H9 (cell line): Measurements from ENCODE around the gene IVL. TPM values are rescaled to one million over a fixed set of nuclear protein-coding genes. Genes with fewer than 3 reads are reported as not detected.

Experiments used
- DNase-seq: peaks from one replicate; pipeline ENCODE4 v3.0.0-alpha.2; 2017
- H2AFZ ChIP-seq: one replicate; pipeline ENCODE4 v1.6.1; 2013; ENCODE audit warnings: mild to moderate bottlenecking, low read length, control low read depth, moderate library complexity
- H2AK5ac ChIP-seq: 2 replicates; pipeline ENCODE4 v1.6.1; 2013; ENCODE audit warnings: low read length, control low read depth, mixed read lengths; ENCODE audit not compliant: insufficient read length
- H2BK120ac ChIP-seq: one replicate; pipeline ENCODE4 v1.6.1; 2013; ENCODE audit warnings: low read depth, mild to moderate bottlenecking, low read length, control low read depth, inconsistent platforms; ENCODE audit not compliant: poor library complexity, severe bottlenecking
- H2BK12ac ChIP-seq: 2 replicates; pipeline ENCODE4 v1.6.1; 2013; ENCODE audit warnings: low read length, control low read depth, mixed read lengths, low read depth; ENCODE audit not compliant: insufficient read length
- H2BK15ac ChIP-seq: 2 replicates; pipeline ENCODE4 v1.6.1; 2013; ENCODE audit warnings: low read depth, low read length, control low read depth
- H2BK20ac ChIP-seq: one replicate; pipeline ENCODE4 v1.6.1; 2013; ENCODE audit warnings: low read depth, mild to moderate bottlenecking, low read length, control low read depth, inconsistent platforms; ENCODE audit not compliant: poor library complexity, severe bottlenecking
- H2BK5ac ChIP-seq: 2 replicates; pipeline ENCODE4 v1.6.1; 2013; ENCODE audit warnings: low read length, control low read depth, mixed read lengths; ENCODE audit not compliant: insufficient read length
- H3K14ac ChIP-seq: 2 replicates; pipeline ENCODE4 v1.6.1; 2013; ENCODE audit warnings: low read length, control low read depth; ENCODE audit not compliant: insufficient read depth
- H3K18ac ChIP-seq: 2 replicates; pipeline ENCODE4 v1.6.1; 2013; ENCODE audit warnings: low read depth, mild to moderate bottlenecking, mixed read lengths, low read length, control low read depth; ENCODE audit not compliant: insufficient read length
- H3K23ac ChIP-seq: 2 replicates; pipeline ENCODE4 v1.6.1; 2013; ENCODE audit warnings: low read length, control low read depth, mixed read lengths, low read depth; ENCODE audit not compliant: insufficient read length
- H3K23me2 ChIP-seq: 2 replicates; pipeline ENCODE4 v1.6.1; 2013; ENCODE audit warnings: low read depth, mild to moderate bottlenecking, mixed read lengths, low read length, control low read depth; ENCODE audit not compliant: insufficient read length, poor library complexity, severe bottlenecking
- H3K27ac ChIP-seq: 2 replicates; pipeline ENCODE4 v1.5.1; 2013; ENCODE audit warnings: low read length, control low read depth, mixed read lengths, low read depth; ENCODE audit not compliant: insufficient read length
- H3K27me3 ChIP-seq: 2 replicates; pipeline ENCODE4 v1.6.1; 2013; ENCODE audit warnings: low read length, control low read depth, inconsistent platforms; ENCODE audit not compliant: insufficient read depth
- H3K4ac ChIP-seq: 2 replicates; pipeline ENCODE4 v1.6.1; 2013; ENCODE audit warnings: low read depth, mild to moderate bottlenecking, control low read depth, inconsistent platforms, low read length, moderate library complexity
- H3K4me1 ChIP-seq: 2 replicates; pipeline ENCODE4 v1.6.1; 2013; ENCODE audit warnings: low read length, control low read depth, inconsistent platforms; ENCODE audit not compliant: insufficient read depth
- H3K4me2 ChIP-seq: 2 replicates; pipeline ENCODE4 v1.6.1; 2013; ENCODE audit warnings: low read length, control low read depth, mixed read lengths; ENCODE audit not compliant: insufficient read length, insufficient read depth
- H3K56ac ChIP-seq: 2 replicates; pipeline ENCODE4 v1.6.1; 2013; ENCODE audit warnings: low read depth, mild to moderate bottlenecking, mixed read lengths, low read length, control low read depth; ENCODE audit not compliant: insufficient read length
- H3K79me1 ChIP-seq: 2 replicates; pipeline ENCODE4 v1.6.1; 2013; ENCODE audit warnings: low read depth, mild to moderate bottlenecking, moderate library complexity, low read length, control low read depth, inconsistent platforms; ENCODE audit not compliant: insufficient read depth, poor library complexity, severe bottlenecking
- H3K79me2 ChIP-seq: 2 replicates; pipeline ENCODE4 v1.6.1; 2013; ENCODE audit warnings: low read length, control low read depth, inconsistent platforms; ENCODE audit not compliant: insufficient read depth
- H3K9ac ChIP-seq: 2 replicates; pipeline ENCODE4 v1.6.1; 2013; ENCODE audit warnings: low read length, control low read depth, mixed read lengths; ENCODE audit not compliant: insufficient read length; ENCODE audit errors: extremely low read depth
- H3K9me3 ChIP-seq: one replicate; pipeline ENCODE4 v1.6.1; 2013; ENCODE audit warnings: low read depth, low read length, inconsistent platforms; ENCODE audit not compliant: control insufficient read depth
- H3T11ph ChIP-seq: one replicate; pipeline ENCODE4 v1.6.1; 2013; ENCODE audit warnings: mild to moderate bottlenecking, low read length, control low read depth, inconsistent platforms
- H4K20me1 ChIP-seq: one replicate; pipeline ENCODE4 v1.6.1; 2013; ENCODE audit not compliant: control insufficient read depth, insufficient read length, insufficient read depth
- H4K5ac ChIP-seq: 2 replicates; pipeline ENCODE4 v1.6.1; 2013; ENCODE audit warnings: low read depth, mild to moderate bottlenecking, mixed read lengths, low read length, control low read depth; ENCODE audit not compliant: insufficient read length
- H4K8ac ChIP-seq: replicated peaks from 2 replicates; pipeline ENCODE4 v1.6.1; 2013; ENCODE audit warnings: low read length, control low read depth, mixed read lengths, low read depth; ENCODE audit not compliant: insufficient read length
- H4K91ac ChIP-seq: 2 replicates; pipeline ENCODE4 v1.6.1; 2013; ENCODE audit warnings: low read depth, mild to moderate bottlenecking, moderate library complexity, mixed read lengths, low read length, control low read depth; ENCODE audit not compliant: insufficient read length
- H3K27ac Mint-ChIP-seq, 3 experiments: 2 replicates in 2 of 3; 3 replicates in 1 of 3; pipeline ENCODE4 v1.8.0; 2020 to 2021; ENCODE audit warnings: mixed read lengths in 3 of 3, mild to moderate bottlenecking in 1 of 3, moderate library complexity in 1 of 3
- H3K27me3 Mint-ChIP-seq: 2 replicates; pipeline ENCODE4 v1.8.0; 2021; ENCODE audit warnings: low read depth, mild to moderate bottlenecking, moderate library complexity, mixed read lengths
- H3K36me3 Mint-ChIP-seq, 3 experiments: 2 replicates in 2 of 3; 3 replicates in 1 of 3; pipeline ENCODE4 v1.8.0; 2020 to 2021; ENCODE audit warnings: low read depth in 3 of 3, mixed read lengths in 3 of 3; ENCODE audit not compliant: insufficient read depth in 1 of 3
- H3K4me1 Mint-ChIP-seq, 2 experiments: 2 replicates each; pipeline ENCODE4 v1.8.0; 2020; ENCODE audit warnings: mixed read lengths in 2 of 2
- H3K4me3 Mint-ChIP-seq, 2 experiments: 2 replicates in 1 of 2; 3 replicates in 1 of 2; pipeline ENCODE4 v1.8.0; 2020 to 2021; ENCODE audit warnings: mild to moderate bottlenecking in 2 of 2, mixed read lengths in 2 of 2, moderate library complexity in 1 of 2
- H3K9me3 Mint-ChIP-seq, 2 experiments: 2 replicates in 1 of 2; 3 replicates in 1 of 2; pipeline ENCODE4 v1.8.0; 2020; ENCODE audit warnings: mild to moderate bottlenecking in 2 of 2, mixed read lengths in 2 of 2, moderate library complexity in 1 of 2
- CTCF ChIP-seq: fragments of 200-600 bp; sonication (generic); conservative IDR thresholded peaks from 3 replicates; pipeline ENCODE4 v1.8.0; 2021; ENCODE audit warnings: antibody characterized with exemption, mild to moderate bottlenecking
- total RNA-seq: library from RNA; stranded (reverse); gene quantifications from 2 replicates; pipeline ENCODE4 v1.2.1, GENCODE V29; 2021

The IVL gene
- total RNA-seq, 1 experiment from 2014 or later = not detected

GRCh38 chr1:152873495-152873894 is 34.9 kb upstream of the IVL start:
- Histone ChIP-seq H3T11ph (no peak overlapping the region), H3K9ac (no peak overlapping the region), H2AK5ac (no peak overlapping the region), H4K5ac (no peak overlapping the region), H4K91ac (no peak overlapping the region), H2BK20ac (no peak overlapping the region), H3K9me3 (no peaks in the 10 kb centered on the region), H2BK5ac (no peak overlapping the region), H3K14ac (no peak overlapping the region), H3K56ac (no peak overlapping the region), H3K4me1 (no peaks in the 10 kb centered on the region), H2BK12ac (no peak overlapping the region), H2AFZ (no peak overlapping the region), H2BK120ac (no peak overlapping the region), H2BK15ac (no peak overlapping the region), H3K79me2 (no peaks in the 10 kb centered on the region), H3K79me1 (no peaks in the 10 kb centered on the region), H3K23ac (no peak overlapping the region), H3K27me3 (no peaks in the 10 kb centered on the region), H3K23me2 (no peaks in the 10 kb centered on the region), H3K27ac (no peak overlapping the region), H3K4ac (no peak overlapping the region), H4K20me1 (no peaks in the 10 kb centered on the region), H3K4me2 (no peak overlapping the region), H3K18ac (no peak overlapping the region), H4K8ac (no peak overlapping the region)
- no peaks in the 10 kb centered on the region for H3K4me1 Mint-ChIP-seq
- peaks cover 24 to 28% of the 10 kb centered on the region in 2 experiments for H3K9me3 Mint-ChIP-seq
- DNase-seq = no peak
- peaks cover 0 to 4% (median 2%) of the 10 kb centered on the region in 3 experiments; a peak in 4 of 7 replicates for H3K36me3 Mint-ChIP-seq
- no peak for TF ChIP-seq CTCF
- H3K27me3 Mint-ChIP-seq = no peaks in the 10 kb centered on the region; the same call in none of the 2 replicates
- no peak overlapping the region for H3K4me3 Mint-ChIP-seq
- H3K27ac Mint-ChIP-seq = no peak overlapping the region
